Neural crest cell (in vitro differentiated cells): ENCODE measurements around the gene LCE3B. TPM values are rescaled to one million over a fixed set of nuclear protein-coding genes. Genes with fewer than 3 reads are reported as not detected.

ENCODE experiments used
- DNase-seq: peaks from one replicate; pipeline ENCODE4 v3.0.0; 2021; ENCODE audit warnings: low read depth, mixed read lengths, low spot score
- H3K27ac Mint-ChIP-seq: one replicate; pipeline ENCODE4 v1.8.0; 2021; ENCODE audit warnings: mild to moderate bottlenecking, mixed read lengths; ENCODE audit not compliant: unreplicated experiment
- H3K27me3 Mint-ChIP-seq: 2 replicates; pipeline ENCODE4 v1.8.0; 2021; ENCODE audit warnings: low read depth, mild to moderate bottlenecking, mixed read lengths
- H3K36me3 Mint-ChIP-seq: 2 replicates; pipeline ENCODE4 v1.8.0; 2021; ENCODE audit warnings: low read depth, mild to moderate bottlenecking, mixed read lengths
- H3K4me1 Mint-ChIP-seq: 2 replicates; pipeline ENCODE4 v1.8.0; 2021; ENCODE audit warnings: mixed read lengths
- H3K4me3 Mint-ChIP-seq: one replicate; pipeline ENCODE4 v1.8.0; 2021; ENCODE audit warnings: mild to moderate bottlenecking, mixed read lengths
- H3K9me3 Mint-ChIP-seq: 2 replicates; pipeline ENCODE4 v1.8.0; 2021; ENCODE audit warnings: mixed read lengths
- total RNA-seq: library from RNA; stranded (reverse); gene quantifications from 2 replicates; pipeline ENCODE4 v1.2.1, GENCODE V29; 2021
- TF ChIP-seq, protein P1 (sequence below): fragments of 200-600 bp; sonication (generic); conservative IDR thresholded peaks from 2 replicates; pipeline ENCODE4 v1.5.0; 2021; ENCODE audit warnings: antibody characterized with exemption, mild to moderate bottlenecking

LCE3B gene
- total RNA-seq, 1 donor from 2014 or later = not detected

DNA sequence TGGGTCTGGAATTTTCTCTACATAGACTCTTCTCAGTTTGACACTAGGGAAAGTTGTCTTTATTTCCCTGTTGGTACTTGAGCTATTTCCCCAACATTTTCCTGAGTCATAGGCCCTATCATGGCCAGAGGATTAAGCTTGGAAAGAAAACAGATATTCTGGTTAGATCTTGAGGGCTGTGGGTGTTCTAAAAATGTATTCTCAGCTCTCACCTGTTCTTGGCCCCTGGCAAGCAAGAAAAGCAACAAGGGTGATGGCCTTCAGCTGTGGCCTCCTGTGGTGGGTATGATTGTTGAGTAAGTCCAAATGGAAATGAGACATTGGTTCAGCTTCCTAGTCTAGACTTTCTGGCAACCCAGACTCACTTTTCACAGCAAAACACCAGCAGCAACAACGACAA lies 26.7 kb downstream of the LCE3B start:
- Mint-ChIP-seq H3K4me3 (no peak overlapping the region), H3K27me3 (no peaks in the 10 kb centered on the region), H3K4me1 (no peaks in the 10 kb centered on the region), H3K36me3 (peaks cover 5% of the 10 kb centered on the region), H3K27ac (no peak overlapping the region), H3K9me3 (peaks cover 21% of the 10 kb centered on the region)
- TF ChIP-seq, protein P1, sequence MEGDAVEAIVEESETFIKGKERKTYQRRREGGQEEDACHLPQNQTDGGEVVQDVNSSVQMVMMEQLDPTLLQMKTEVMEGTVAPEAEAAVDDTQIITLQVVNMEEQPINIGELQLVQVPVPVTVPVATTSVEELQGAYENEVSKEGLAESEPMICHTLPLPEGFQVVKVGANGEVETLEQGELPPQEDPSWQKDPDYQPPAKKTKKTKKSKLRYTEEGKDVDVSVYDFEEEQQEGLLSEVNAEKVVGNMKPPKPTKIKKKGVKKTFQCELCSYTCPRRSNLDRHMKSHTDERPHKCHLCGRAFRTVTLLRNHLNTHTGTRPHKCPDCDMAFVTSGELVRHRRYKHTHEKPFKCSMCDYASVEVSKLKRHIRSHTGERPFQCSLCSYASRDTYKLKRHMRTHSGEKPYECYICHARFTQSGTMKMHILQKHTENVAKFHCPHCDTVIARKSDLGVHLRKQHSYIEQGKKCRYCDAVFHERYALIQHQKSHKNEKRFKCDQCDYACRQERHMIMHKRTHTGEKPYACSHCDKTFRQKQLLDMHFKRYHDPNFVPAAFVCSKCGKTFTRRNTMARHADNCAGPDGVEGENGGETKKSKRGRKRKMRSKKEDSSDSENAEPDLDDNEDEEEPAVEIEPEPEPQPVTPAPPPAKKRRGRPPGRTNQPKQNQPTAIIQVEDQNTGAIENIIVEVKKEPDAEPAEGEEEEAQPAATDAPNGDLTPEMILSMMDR = no peak
- no peak for DNase-seq

DNA sequence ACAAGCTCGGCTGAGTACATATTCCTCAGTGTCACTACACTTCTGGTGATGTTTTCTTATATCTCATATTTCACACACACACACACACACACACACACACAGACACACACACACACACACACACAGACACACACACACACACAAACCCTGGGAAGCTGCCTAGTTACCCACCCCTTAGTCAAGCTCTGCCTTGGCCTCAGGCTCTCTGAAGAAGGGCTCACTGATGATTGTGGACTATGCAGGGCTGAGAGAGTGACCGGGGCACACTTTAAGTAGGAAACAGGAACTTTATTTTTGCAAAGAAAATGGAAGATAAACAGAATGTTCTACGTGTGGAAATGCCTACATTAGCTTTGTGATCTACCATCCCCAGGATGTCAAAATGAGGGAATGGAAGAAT lies 30.3 kb downstream of the LCE3B start:
- H3K36me3 Mint-ChIP-seq = peaks cover 5% of the 10 kb centered on the region
- peaks cover 20% of the 10 kb centered on the region for H3K9me3 Mint-ChIP-seq
- no peak for DNase-seq
- TF ChIP-seq, protein P1 = no peak
- H3K4me1 Mint-ChIP-seq = no peaks in the 10 kb centered on the region
- H3K27ac Mint-ChIP-seq = no peak overlapping the region
- H3K27me3 Mint-ChIP-seq = no peaks in the 10 kb centered on the region
- H3K4me3 Mint-ChIP-seq = no peak overlapping the region

DNA sequence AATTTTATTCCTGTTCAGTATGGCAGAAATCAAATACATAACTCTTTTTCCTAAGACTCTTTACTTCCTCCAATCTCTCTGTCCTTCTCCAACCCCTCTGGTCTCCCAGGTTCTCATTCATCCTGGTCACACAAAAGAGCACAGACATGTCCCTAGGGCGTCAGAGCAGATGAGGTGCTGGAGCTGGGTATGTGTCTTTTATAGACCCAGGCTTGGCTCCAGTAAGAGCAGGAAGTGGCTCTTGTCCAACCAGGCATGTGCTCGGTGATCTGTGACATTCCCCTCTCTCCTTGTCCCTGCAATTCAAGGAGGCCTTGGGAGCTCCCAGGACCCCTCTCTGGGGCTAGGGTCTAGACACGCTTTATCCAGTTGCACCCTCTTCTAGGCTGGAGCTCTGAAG lies 31.5 kb downstream of the LCE3B start:
- Mint-ChIP-seq H3K27ac (no peak overlapping the region), H3K4me1 (no peaks in the 10 kb centered on the region), H3K4me3 (no peak overlapping the region), H3K27me3 (no peaks in the 10 kb centered on the region), H3K9me3 (peaks cover 20% of the 10 kb centered on the region), H3K36me3 (peaks cover 5% of the 10 kb centered on the region)
- no peak for DNase-seq
- TF ChIP-seq, protein P1 = no peak

DNA sequence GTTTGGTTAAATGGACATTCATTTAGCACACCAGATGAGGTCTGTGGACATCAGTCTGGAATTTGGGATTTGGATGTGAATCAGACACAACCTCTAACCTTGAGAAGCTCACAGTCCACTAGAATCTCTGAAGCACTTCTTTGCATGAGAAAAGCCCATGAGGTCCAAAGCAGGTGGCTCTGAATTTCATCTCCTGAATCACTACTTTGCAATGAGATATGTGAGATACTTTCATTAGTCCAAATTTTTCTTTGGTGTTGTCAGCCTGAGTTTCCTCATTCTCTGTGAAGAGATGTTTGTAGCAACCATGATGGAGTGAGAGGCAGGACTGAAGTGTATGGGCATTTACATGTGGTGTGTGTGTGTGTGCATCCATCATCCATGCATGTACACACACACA lies 33.0 kb downstream of the LCE3B start:
- Mint-ChIP-seq H3K4me1 (no peaks in the 10 kb centered on the region), H3K27me3 (no peaks in the 10 kb centered on the region), H3K9me3 (peaks cover 17% of the 10 kb centered on the region), H3K27ac (no peak overlapping the region), H3K36me3 (peaks cover 5% of the 10 kb centered on the region), H3K4me3 (no peak overlapping the region)
- DNase-seq = no peak
- TF ChIP-seq, protein P1 = no peak

DNA sequence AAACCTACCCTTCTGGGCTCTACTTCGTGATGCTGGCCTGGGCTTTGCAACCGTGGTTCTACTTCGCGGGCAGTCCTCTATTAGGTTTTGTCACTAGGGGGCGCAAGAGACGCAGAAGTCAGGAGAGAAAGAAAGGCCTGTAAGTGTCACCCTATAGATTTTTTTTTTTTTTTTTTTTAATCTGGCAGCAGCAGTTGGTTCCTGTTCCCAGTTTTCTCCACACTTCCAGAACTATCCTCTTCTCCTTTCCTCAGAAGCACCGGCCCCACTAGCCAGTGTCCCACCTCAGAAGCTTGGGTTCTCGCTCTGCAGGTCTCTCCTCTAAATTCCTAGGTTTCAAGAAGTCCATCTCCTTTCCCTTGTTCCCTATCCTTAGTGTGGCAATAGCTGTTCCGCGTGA lies 40.5 kb downstream of the LCE3B start:
- TF ChIP-seq, protein P1 = peak; percentile 40
- Mint-ChIP-seq H3K9me3 (peaks cover 24% of the 10 kb centered on the region), H3K4me3 (no peak overlapping the region), H3K4me1 (no peaks in the 10 kb centered on the region), H3K27me3 (no peaks in the 10 kb centered on the region), H3K36me3 (peaks cover 2% of the 10 kb centered on the region), H3K27ac (no peak overlapping the region)
- DNase-seq = no peak

DNA sequence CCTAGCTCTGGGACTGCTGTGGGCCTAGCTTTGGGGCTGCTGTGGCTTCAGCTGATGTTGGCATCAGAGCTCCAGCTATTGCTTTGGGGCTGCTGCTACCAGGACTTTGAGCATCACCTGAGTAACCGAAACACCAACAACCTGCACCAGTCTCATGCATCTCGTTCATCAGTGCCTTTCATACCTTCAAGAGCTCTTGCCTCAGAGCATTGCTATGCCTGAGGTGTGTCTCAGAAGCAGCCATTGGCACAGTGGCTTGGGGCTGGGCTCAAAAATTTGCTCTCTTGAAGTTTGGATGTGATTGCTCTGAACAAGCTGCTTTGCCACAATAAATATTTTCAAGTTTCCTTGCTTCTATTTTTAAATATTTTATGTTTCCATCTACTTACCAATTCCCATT lies 42.8 kb downstream of the LCE3B start:
- H3K36me3 Mint-ChIP-seq = peaks cover 2% of the 10 kb centered on the region
- H3K9me3 Mint-ChIP-seq = peaks cover 15% of the 10 kb centered on the region

More for the DNA sequence above, 42.8 kb downstream of the LCE3B start:
- H3K4me3 Mint-ChIP-seq = no peak overlapping the region
- H3K27ac Mint-ChIP-seq = no peak overlapping the region
- H3K4me1 Mint-ChIP-seq = no peaks in the 10 kb centered on the region
- TF ChIP-seq, protein P1 = no peak
- no peak for DNase-seq
- H3K27me3 Mint-ChIP-seq = no peaks in the 10 kb centered on the region
